Measurements from ENCODE around the gene CPNE8.

Gene CPNE8

GRCh38 chr12:38783304-38783703 is 122.1 kb downstream of the CPNE8 start:
- Mint-ChIP-seq H3K36me3 (ENCODE audit: low read depth) (peaks cover 30% of the 10 kb centered on the region), H3K9me3 (peaks cover 32% of the 10 kb centered on the region), H3K27me3 (ENCODE audit: low read depth, poor library complexity) (no peaks in the 10 kb centered on the region), H3K4me3 (no peak overlapping the region), H3K27ac (no peak overlapping the region), H3K4me1 (no peaks in the 10 kb centered on the region)
- TF ChIP-seq CTCF (IDR thresholded peaks at IDR 0.05), result no peak
- no peak for DNase-seq

- TF ChIP-seq CTCF (IDR thresholded peaks at IDR 0.05), result no peak
- no peak for DNase-seq
- peaks cover 24% of the 10 kb centered on the region for H3K36me3 Mint-ChIP-seq (ENCODE audit: low read depth)
- H3K27me3 Mint-ChIP-seq (ENCODE audit: low read depth, poor library complexity), result no peaks in the 10 kb centered on the region
- peaks cover 23% of the 10 kb centered on the region for H3K9me3 Mint-ChIP-seq
- H3K4me3 Mint-ChIP-seq, result no peak overlapping the region
- H3K4me1 Mint-ChIP-seq, result no peaks in the 10 kb centered on the region
- H3K27ac Mint-ChIP-seq, result no peak overlapping the region
These were observed 123.0 kb downstream of the CPNE8 start for GRCh38 chr12:38782359-38782758.

DNA sequence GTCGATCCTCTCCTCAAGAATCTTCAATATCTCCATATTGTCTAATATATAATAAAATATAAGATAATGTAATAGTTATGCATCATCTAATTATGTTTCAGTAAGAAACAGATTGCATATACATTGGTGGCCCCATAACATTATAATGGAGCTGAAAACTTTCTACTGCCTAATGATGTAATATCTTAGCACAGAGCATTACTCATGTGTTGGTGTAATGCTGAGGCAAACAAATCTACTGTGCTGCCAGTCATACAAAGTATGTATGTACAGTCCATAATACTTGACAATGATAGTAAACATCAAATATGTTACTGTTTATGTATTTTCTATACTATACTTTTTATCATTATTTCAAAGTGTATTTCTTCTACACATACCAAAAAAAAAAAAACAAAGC is 128.7 kb downstream of the CPNE8 start:
- Mint-ChIP-seq H3K36me3 (ENCODE audit: low read depth) (peaks cover 12% of the 10 kb centered on the region), H3K9me3 (peaks cover 17% of the 10 kb centered on the region), H3K4me1 (no peaks in the 10 kb centered on the region), H3K27ac (no peak overlapping the region), H3K27me3 (ENCODE audit: low read depth, poor library complexity) (no peaks in the 10 kb centered on the region), H3K4me3 (no peak overlapping the region)
- DNase-seq, result no peak
- no peak for TF ChIP-seq CTCF (IDR thresholded peaks at IDR 0.05)

DNA sequence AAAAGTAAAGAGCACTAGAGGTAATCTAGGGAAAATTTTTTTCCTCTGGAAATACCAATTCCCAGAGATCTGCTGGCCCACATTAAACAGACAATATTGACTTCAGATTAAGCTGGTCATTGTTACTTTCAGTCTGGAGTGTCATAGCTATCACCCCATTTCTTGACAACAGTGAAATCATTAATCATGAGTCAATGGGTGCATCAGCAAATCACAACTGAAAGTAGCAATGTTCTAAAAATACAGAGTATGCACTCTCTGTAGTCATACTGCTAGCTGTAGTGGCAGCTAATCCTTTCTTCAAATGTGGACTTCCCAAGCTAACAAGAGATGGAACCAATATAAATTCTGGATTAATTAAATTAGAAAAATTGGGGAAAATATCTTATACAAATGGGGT is 129.9 kb downstream of the CPNE8 start:
- peaks cover 7% of the 10 kb centered on the region for H3K36me3 Mint-ChIP-seq (ENCODE audit: low read depth)
- no peak overlapping the region for H3K4me3 Mint-ChIP-seq
- H3K4me1 Mint-ChIP-seq, result no peaks in the 10 kb centered on the region
- no peaks in the 10 kb centered on the region for H3K27me3 Mint-ChIP-seq (ENCODE audit: low read depth, poor library complexity)
- DNase-seq, result no peak
- no peak overlapping the region for H3K27ac Mint-ChIP-seq
- no peak for TF ChIP-seq CTCF (IDR thresholded peaks at IDR 0.05)
- H3K9me3 Mint-ChIP-seq, result peaks cover 11% of the 10 kb centered on the region

- Mint-ChIP-seq H3K27me3 (ENCODE audit: low read depth, poor library complexity) (no peaks in the 10 kb centered on the region), H3K4me1 (no peaks in the 10 kb centered on the region), H3K36me3 (ENCODE audit: low read depth) (no peaks in the 10 kb centered on the region), H3K9me3 (no peaks in the 10 kb centered on the region), H3K4me3 (no peak overlapping the region), H3K27ac (no peak overlapping the region)
- no peak for DNase-seq
- TF ChIP-seq CTCF (IDR thresholded peaks at IDR 0.05), result no peak
These were observed 133.0 kb downstream of the CPNE8 start for GRCh38 chr12:38772437-38772836.

- no peaks in the 10 kb centered on the region for H3K9me3 Mint-ChIP-seq
- DNase-seq, result no peak
- no peak overlapping the region for H3K4me3 Mint-ChIP-seq
- no peak for TF ChIP-seq CTCF (IDR thresholded peaks at IDR 0.05)
- H3K27ac Mint-ChIP-seq, result no peak overlapping the region
- no peaks in the 10 kb centered on the region for H3K4me1 Mint-ChIP-seq
- no peaks in the 10 kb centered on the region for H3K36me3 Mint-ChIP-seq (ENCODE audit: low read depth)
- no peaks in the 10 kb centered on the region for H3K27me3 Mint-ChIP-seq (ENCODE audit: low read depth, poor library complexity)
These were observed 133.5 kb downstream of the CPNE8 start for GRCh38 chr12:38771871-38772270.

Data from nephron progenitor cell (in vitro differentiated cells).